Measurements from ENCODE around the gene GORASP2. TPM values are rescaled to one million over a fixed set of nuclear protein-coding genes. Genes with fewer than 3 reads are reported as not detected.

The GORASP2 gene
- total and polyA plus RNA-seq, 4 experiments from 2014 or later, result 82.4 to 116 (median 97.1) TPM

DNA sequence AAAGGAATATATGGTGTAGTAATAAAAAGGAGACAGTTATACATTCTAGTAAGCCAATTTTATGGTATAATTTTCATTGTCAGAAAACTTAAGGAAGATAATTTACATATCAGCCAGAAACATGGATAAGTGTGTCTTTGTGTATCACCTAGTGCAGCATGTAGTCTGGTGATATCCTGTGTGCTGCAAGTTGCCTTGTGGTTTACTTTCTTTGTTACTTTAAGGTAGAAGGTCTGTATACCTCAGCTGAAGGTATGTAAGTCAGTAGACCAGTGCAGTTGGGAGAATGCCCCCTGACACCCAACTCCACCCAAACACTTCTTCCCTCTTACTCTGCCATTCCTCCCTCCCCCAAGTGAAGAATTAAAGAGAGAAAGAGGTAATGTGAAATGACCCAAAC lies 11.0 kb downstream of the GORASP2 start:
- Histone ChIP-seq H3K27ac (ENCODE audit: low read depth, low read length) (no peak overlapping the region), H3K27me3 (ENCODE audit: insufficient read depth, low read length) (no peaks in the 10 kb centered on the region), H3K9me3 (ENCODE audit: control insufficient read depth in 1 of 2, low read length in 2 of 2) (no peaks in the 10 kb centered on the region), H3K4me3 (ENCODE audit: low read length in 2 of 2) (no peak overlapping the region), H3K4me1 (ENCODE audit: insufficient read depth, low read length) (peaks cover 60% of the 10 kb centered on the region), H3K36me3 (ENCODE audit: insufficient read depth, low read length) (no peaks in the 10 kb centered on the region)
- ChIA-PET CTCF (ENCODE audit: partially characterized antibody) (interaction anchor here (1.7 to 3.0 kb wide), 2 partner anchors 10 to 33 kb away, joined by 7 to 19 read pairs; partner anchors contain the start of gene GORASP2), POLR2A (ENCODE audit: partially characterized antibody) (interaction anchor here (1.7 kb wide), 1 partner anchor 10 kb away, joined by 7 read pairs; the partner anchor contains the start of gene GORASP2)
- Mint-ChIP-seq H3K9me3 (no peaks in the 10 kb centered on the region), H3K27ac (peak overlapping the region in 3 of 7 donors; percentile 12 to 70 (median 33)), H3K4me1 (peaks cover 53 to 87% (median 66%) of the 10 kb centered on the region in 4 donors), H3K4me3 (peak overlapping the region in 2 of 8 donors; percentile 6 to 55), H3K27me3 (no peaks in the 10 kb centered on the region), H3K36me3 (peaks cover 7 to 28% of the 10 kb centered on the region in 2 donors)
- intact Hi-C loops (cut with micrococcal nuclease), result no loop called here
- DNase-seq, result no peak

GRCh38 chr2:170942615-170943014 lies 13.6 kb downstream of the GORASP2 start:
- H3K27me3 ChIP-seq (ENCODE audit: insufficient read depth, low read length), result no peaks in the 10 kb centered on the region
- peaks cover 53 to 90% (median 65%) of the 10 kb centered on the region in 4 donors for H3K4me1 Mint-ChIP-seq

DNA sequence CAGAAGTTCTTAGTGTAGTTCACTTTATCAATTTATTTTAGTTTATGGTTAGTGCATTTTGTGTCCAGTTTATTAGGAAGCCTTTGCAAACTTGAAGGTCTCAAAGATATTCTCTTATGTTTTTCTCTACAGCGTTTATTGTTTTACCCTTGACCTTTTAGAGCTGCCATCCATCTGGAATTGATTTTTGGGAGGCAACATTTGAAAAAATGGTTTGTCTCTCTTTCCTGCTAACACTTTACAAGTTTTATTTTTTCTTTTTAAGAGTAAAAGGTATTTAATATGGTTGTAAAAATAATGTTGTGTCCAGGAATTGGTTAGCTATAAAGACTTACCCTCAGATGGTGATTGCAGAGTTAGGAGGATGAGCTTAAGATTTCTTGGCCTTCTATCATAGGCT lies 14.0 kb downstream of the GORASP2 start:
- Mint-ChIP-seq H3K36me3 (peaks cover 9 to 12% of the 10 kb centered on the region in 2 donors), H3K9me3 (no peaks in the 10 kb centered on the region), H3K4me3 (no peak overlapping the region), H3K27me3 (no peaks in the 10 kb centered on the region), H3K4me1 (peaks cover 49 to 85% (median 62%) of the 10 kb centered on the region in 4 donors), H3K27ac (no peak overlapping the region)
- no peak overlapping the region for H3K27ac ChIP-seq (ENCODE audit: low read depth, low read length)
- intact Hi-C loops (cut with micrococcal nuclease), result no loop called here
- no peak overlapping the region for H3K4me3 ChIP-seq (ENCODE audit: low read length in 2 of 2)
- H3K4me1 ChIP-seq (ENCODE audit: insufficient read depth, low read length), result peaks cover 61% of the 10 kb centered on the region
- no peaks in the 10 kb centered on the region for H3K36me3 ChIP-seq (ENCODE audit: insufficient read depth, low read length)
- ChIA-PET CTCF (ENCODE audit: partially characterized antibody) (interaction anchor here (0.9 to 1.0 kb wide), 4 partner anchors 11 to 15 kb away, joined by 3 to 5 read pairs (median 3); no protein-coding TSS in a partner anchor), POLR2A (ENCODE audit: partially characterized antibody) (interaction anchor here (1.0 to 1.5 kb wide), 3 partner anchors 10 to 24 kb away, joined by 3 to 7 read pairs (median 3); partner anchors contain the start of gene GORASP2)
- no peak for DNase-seq
- no peaks in the 10 kb centered on the region for H3K9me3 ChIP-seq (ENCODE audit: control insufficient read depth in 1 of 2, low read length in 2 of 2)
- no peaks in the 10 kb centered on the region for H3K27me3 ChIP-seq (ENCODE audit: insufficient read depth, low read length)

More at GRCh38 chr2:170942615-170943014, 13.6 kb downstream of the GORASP2 start:
- no peaks in the 10 kb centered on the region for H3K9me3 ChIP-seq (ENCODE audit: control insufficient read depth in 1 of 2, low read length in 2 of 2)
- Mint-ChIP-seq H3K27me3 (no peaks in the 10 kb centered on the region), H3K4me3 (peak overlapping the region in 1 of 8 donors; percentile 5), H3K36me3 (peaks cover 8 to 16% of the 10 kb centered on the region in 2 donors), H3K9me3 (no peaks in the 10 kb centered on the region), H3K27ac (peak overlapping the region in 1 of 7 donors; percentile 25)
- POLR2A ChIA-PET (ENCODE audit: partially characterized antibody), result interaction anchor here (1.0 to 1.5 kb wide), 3 partner anchors 10 to 24 kb away, joined by 3 to 7 read pairs (median 3); partner anchors contain the start of gene GORASP2
- no peak overlapping the region for H3K27ac ChIP-seq (ENCODE audit: low read depth, low read length)
- no peak for DNase-seq
- H3K4me3 ChIP-seq (ENCODE audit: low read length in 2 of 2), result no peak overlapping the region
- peaks cover 65% of the 10 kb centered on the region for H3K4me1 ChIP-seq (ENCODE audit: insufficient read depth, low read length)
- no peaks in the 10 kb centered on the region for H3K36me3 ChIP-seq (ENCODE audit: insufficient read depth, low read length)
- intact Hi-C loops (cut with micrococcal nuclease), result no loop called here
- CTCF ChIA-PET (ENCODE audit: partially characterized antibody), result interaction anchor here (0.9 to 1.0 kb wide), 4 partner anchors 11 to 14 kb away, joined by 3 to 5 read pairs (median 3); no protein-coding TSS in a partner anchor

GRCh38 chr2:170943596-170943995 lies 14.5 kb downstream of the GORASP2 start:
- POLR2A ChIA-PET (ENCODE audit: partially characterized antibody), result interaction anchor here (1.0 to 1.5 kb wide), 3 partner anchors 9 to 23 kb away, joined by 3 to 7 read pairs (median 3); partner anchors contain the start of gene GORASP2
- no peaks in the 10 kb centered on the region for H3K9me3 ChIP-seq (ENCODE audit: control insufficient read depth in 1 of 2, low read length in 2 of 2)
- Mint-ChIP-seq H3K4me3 (no peak overlapping the region), H3K27ac (no peak overlapping the region), H3K36me3 (peaks cover 7 to 12% of the 10 kb centered on the region in 2 donors), H3K4me1 (peaks cover 46 to 80% (median 57%) of the 10 kb centered on the region in 4 donors), H3K27me3 (no peaks in the 10 kb centered on the region), H3K9me3 (no peaks in the 10 kb centered on the region)
- intact Hi-C loops (cut with micrococcal nuclease), result no loop called here
- H3K27me3 ChIP-seq (ENCODE audit: insufficient read depth, low read length), result no peaks in the 10 kb centered on the region
- no peak overlapping the region for H3K4me3 ChIP-seq (ENCODE audit: low read length in 2 of 2)
- no peak for DNase-seq
- CTCF ChIA-PET (ENCODE audit: partially characterized antibody), result interaction anchor here (0.9 to 1.0 kb wide), 6 partner anchors 10 to 29 kb away, joined by 3 to 5 read pairs (median 3); no protein-coding TSS in a partner anchor
- H3K36me3 ChIP-seq (ENCODE audit: insufficient read depth, low read length), result no peaks in the 10 kb centered on the region
- H3K4me1 ChIP-seq (ENCODE audit: insufficient read depth, low read length), result peaks cover 56% of the 10 kb centered on the region
- H3K27ac ChIP-seq (ENCODE audit: low read depth, low read length), result no peak overlapping the region

- Mint-ChIP-seq H3K9me3 (no peaks in the 10 kb centered on the region), H3K4me1 (peaks cover 40 to 70% (median 50%) of the 10 kb centered on the region in 4 donors), H3K27ac (peak overlapping the region in 2 of 7 donors; percentile 30 to 52), H3K4me3 (peak overlapping the region in 1 of 8 donors; percentile 31), H3K36me3 (peaks cover 12 to 14% of the 10 kb centered on the region in 2 donors), H3K27me3 (no peaks in the 10 kb centered on the region)
- DNase-seq, result no peak
- POLR2A ChIA-PET (ENCODE audit: partially characterized antibody), result no interaction called here
- Histone ChIP-seq H3K27ac (ENCODE audit: low read depth, low read length) (no peak overlapping the region), H3K4me3 (ENCODE audit: low read length in 2 of 2) (no peak overlapping the region), H3K27me3 (ENCODE audit: insufficient read depth, low read length) (no peaks in the 10 kb centered on the region), H3K4me1 (ENCODE audit: insufficient read depth, low read length) (peaks cover 46% of the 10 kb centered on the region), H3K36me3 (ENCODE audit: insufficient read depth, low read length) (peaks cover 7% of the 10 kb centered on the region), H3K9me3 (ENCODE audit: control insufficient read depth in 1 of 2, low read length in 2 of 2) (no peaks in the 10 kb centered on the region)
- intact Hi-C loops (cut with micrococcal nuclease), result no loop called here
- CTCF ChIA-PET (ENCODE audit: partially characterized antibody), result interaction anchor here (0.9 to 1.2 kb wide), 4 partner anchors 12 to 28 kb away, joined by 3 to 4 read pairs (median 3); no protein-coding TSS in a partner anchor
Observed at GRCh38 chr2:170944545-170944944, 15.5 kb downstream of the GORASP2 start.

DNA sequence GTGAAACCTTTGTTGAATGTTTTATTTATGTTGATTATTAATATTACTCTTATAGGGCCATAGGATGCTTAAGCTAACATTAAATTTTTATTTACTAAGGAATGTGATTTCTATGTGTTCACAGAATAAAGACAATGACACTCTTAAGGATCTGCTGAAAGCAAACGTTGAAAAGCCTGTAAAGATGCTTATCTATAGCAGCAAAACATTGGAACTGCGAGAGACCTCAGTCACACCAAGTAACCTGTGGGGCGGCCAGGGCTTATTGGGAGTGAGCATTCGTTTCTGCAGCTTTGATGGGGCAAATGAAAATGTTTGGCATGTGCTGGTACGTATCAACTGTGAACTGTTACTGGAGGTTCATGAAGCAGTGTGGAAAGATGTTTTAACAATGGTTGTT lies 20.4 kb downstream of the GORASP2 start:
- ChIA-PET POLR2A (ENCODE audit: partially characterized antibody) (interaction anchor here (1.9 kb wide), 1 partner anchor 20 kb away, joined by 5 read pairs; the partner anchor contains the start of gene GORASP2), CTCF (ENCODE audit: partially characterized antibody) (interaction anchor here (0.6 to 4.2 kb wide), 2 partner anchors 9 to 20 kb away, joined by 3 to 24 read pairs; partner anchors contain the start of gene GORASP2)
- intact Hi-C loops (cut with micrococcal nuclease), result no loop called here
- Mint-ChIP-seq H3K4me3 (no peak overlapping the region), H3K27me3 (no peaks in the 10 kb centered on the region), H3K27ac (peak overlapping the region in 1 of 7 donors; percentile 37), H3K4me1 (peaks cover 9 to 25% (median 17%) of the 10 kb centered on the region in 4 donors), H3K9me3 (no peaks in the 10 kb centered on the region), H3K36me3 (peaks cover 49 to 51% of the 10 kb centered on the region in 2 donors)
- H3K4me3 ChIP-seq (ENCODE audit: low read length in 2 of 2), result no peak overlapping the region
- no peaks in the 10 kb centered on the region for H3K27me3 ChIP-seq (ENCODE audit: insufficient read depth, low read length)
- DNase-seq, result no peak
- peaks cover 15% of the 10 kb centered on the region for H3K4me1 ChIP-seq (ENCODE audit: insufficient read depth, low read length)
- peaks cover 49% of the 10 kb centered on the region for H3K36me3 ChIP-seq (ENCODE audit: insufficient read depth, low read length)
- no peak overlapping the region for H3K27ac ChIP-seq (ENCODE audit: low read depth, low read length)
- no peaks in the 10 kb centered on the region for H3K9me3 ChIP-seq (ENCODE audit: control insufficient read depth in 1 of 2, low read length in 2 of 2)

DNA sequence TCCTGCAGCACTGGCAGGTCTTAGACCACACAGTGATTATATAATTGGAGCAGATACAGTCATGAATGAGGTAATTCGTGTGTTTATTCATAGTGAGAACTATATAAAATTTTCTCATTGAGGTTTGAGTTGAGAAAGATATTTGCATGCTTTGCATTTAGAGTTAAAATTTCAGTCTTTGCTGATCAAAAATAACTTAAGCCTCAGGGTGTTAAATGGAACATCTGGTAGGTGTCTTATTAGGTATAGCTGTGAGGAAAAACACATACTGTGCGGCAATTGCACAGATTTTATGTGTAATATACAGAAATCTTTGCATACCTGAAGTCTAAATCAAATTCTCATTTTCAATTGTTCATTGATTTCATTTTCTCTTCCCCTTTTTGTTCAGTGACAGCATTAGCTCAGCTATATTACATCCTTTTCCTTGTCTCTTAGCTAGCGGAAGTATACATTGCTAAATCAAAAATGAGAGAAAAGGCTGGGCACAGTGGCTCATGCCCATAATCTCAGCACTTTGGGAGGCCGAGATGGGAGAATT lies 21.2 kb downstream of the GORASP2 start:
- Mint-ChIP-seq H3K36me3 (peaks cover 58 to 59% of the 10 kb centered on the region in 2 donors), H3K27me3 (no peaks in the 10 kb centered on the region), H3K4me3 (no peak overlapping the region), H3K9me3 (no peaks in the 10 kb centered on the region), H3K27ac (peak overlapping the region in 2 of 7 donors; percentile 32 to 43), H3K4me1 (peaks cover 10 to 17% (median 12%) of the 10 kb centered on the region in 4 donors)
- intact Hi-C loops (cut with micrococcal nuclease), result no loop called here
- H3K4me3 ChIP-seq (ENCODE audit: low read length in 2 of 2), result no peak overlapping the region
- peaks cover 58% of the 10 kb centered on the region for H3K36me3 ChIP-seq (ENCODE audit: insufficient read depth, low read length)
- ChIA-PET POLR2A (ENCODE audit: partially characterized antibody) (no interaction called here), CTCF (ENCODE audit: partially characterized antibody) (no interaction called here)
- no peak overlapping the region for H3K27ac ChIP-seq (ENCODE audit: low read depth, low read length)
- H3K9me3 ChIP-seq (ENCODE audit: control insufficient read depth in 1 of 2, low read length in 2 of 2), result no peaks in the 10 kb centered on the region
- no peak for DNase-seq
- no peaks in the 10 kb centered on the region for H3K27me3 ChIP-seq (ENCODE audit: insufficient read depth, low read length)
- H3K4me1 ChIP-seq (ENCODE audit: insufficient read depth, low read length), result peaks cover 9% of the 10 kb centered on the region
